A673 (cell line): Measurements from ENCODE around the gene WNT3. TPM values are rescaled to one million over a fixed set of nuclear protein-coding genes. Genes with fewer than 3 reads are reported as not detected.
"Not testable (repeated sequence)": the region's sequence is repeated elsewhere in the genome, so short reads cannot be mapped to it uniquely, and the experiment has no call there.

Experiments
- BruUV-seq: library from RNA; stranded (reverse); fragments of 400-500 nt; replicated peaks from 2 replicates; lab custom pipeline; 2021; lab: Mats Ljungman, UMichigan
- CTCF ChIA-PET: fragments of 300-600 bp; sonication (Branson Sonifier 250); formaldehyde crosslinking; loops from one replicate; lab custom pipeline; 2022; ENCODE audit warnings: antibody characterized with exemption; lab: Charles Lee
- POLR2A ChIA-PET: fragments of 300-600 bp; sonication (Branson Sonifier 250); formaldehyde crosslinking; loops from one replicate; lab custom pipeline; 2022; ENCODE audit warnings: antibody characterized with exemption; ENCODE audit not compliant: low non-redundant PET; lab: Charles Lee
- DNase-seq: peaks from one replicate; pipeline ENCODE4 v3.0.0-alpha.2; 2015; ENCODE audit warnings: low spot score
- H3K27ac ChIP-seq: fragments of 200-600 bp; sonication (generic); 2 replicates; pipeline ENCODE4 v1.5.1; 2016; ENCODE audit warnings: mixed run types, low read depth, mild to moderate bottlenecking, mixed read lengths, antibody characterized with exemption, low read length; ENCODE audit not compliant: poor library complexity, severe bottlenecking
- H3K27me3 ChIP-seq: fragments of 200-600 bp; sonication (generic); replicated peaks from 2 replicates; pipeline ENCODE4 v1.6.1; 2017; ENCODE audit warnings: mixed run types, low read depth, mild to moderate bottlenecking, mixed read lengths, antibody characterized with exemption, low read length; ENCODE audit not compliant: insufficient read depth, poor library complexity
- H3K36me3 ChIP-seq: fragments of 200-600 bp; sonication (generic); 2 replicates; pipeline ENCODE4 v1.6.1; 2016; ENCODE audit warnings: mixed run types, mild to moderate bottlenecking, mixed read lengths, antibody characterized with exemption, low read length; ENCODE audit not compliant: insufficient read depth, poor library complexity, severe bottlenecking
- H3K4me1 ChIP-seq: fragments of 200-600 bp; sonication (generic); 2 replicates; pipeline ENCODE4 v1.6.1; 2017; ENCODE audit warnings: mixed run types, mild to moderate bottlenecking, mixed read lengths, antibody characterized with exemption, low read length; ENCODE audit not compliant: insufficient read depth, poor library complexity, severe bottlenecking
- H3K4me3 ChIP-seq: fragments of 200-600 bp; sonication (generic); 2 replicates; pipeline ENCODE4 v1.5.1; 2016; ENCODE audit warnings: low read depth, mixed run types, mild to moderate bottlenecking, mixed read lengths, low read length; ENCODE audit not compliant: poor library complexity, severe bottlenecking
- H3K9me3 ChIP-seq: fragments of 200-600 bp; sonication (generic); 2 replicates; pipeline ENCODE4 v1.6.1; 2016; ENCODE audit warnings: mixed run types, low read depth, mild to moderate bottlenecking, mixed read lengths, antibody characterized with exemption, low read length; ENCODE audit not compliant: poor library complexity, severe bottlenecking
- EZH2 ChIP-seq: fragments of 200-600 bp; sonication (generic); IDR thresholded peaks from 2 replicates; pipeline ENCODE4 v1.6.1; 2017; ENCODE audit warnings: borderline replicate concordance, low read depth, mild to moderate bottlenecking, mixed read lengths, antibody characterized with exemption, low read length; ENCODE audit not compliant: poor library complexity, severe bottlenecking
- intact Hi-C: fragments of 100-400 bp; cut with micrococcal nuclease; formaldehyde crosslinking; loops from one replicate; pipeline ENCODE4 v1.10.0; 2022; ENCODE audit not compliant: unreplicated experiment
- total RNA-seq: library from RNA; stranded (reverse); gene quantifications from 2 replicates; pipeline ENCODE4 v1.2.3, GENCODE V29; 2021
- TF ChIP-seq, protein P1 (sequence below): fragments of 300-800, 200-600 bp; sonication (generic); conservative IDR thresholded peaks from 2 replicates; pipeline ENCODE4 v1.5.1; 2017; ENCODE audit warnings: low read depth, mild to moderate bottlenecking, antibody characterized with exemption, low read length, moderate library complexity, mixed read lengths

WNT3 gene
- total RNA-seq, 1 experiment from 2014 or later, result 1.3 TPM

DNA sequence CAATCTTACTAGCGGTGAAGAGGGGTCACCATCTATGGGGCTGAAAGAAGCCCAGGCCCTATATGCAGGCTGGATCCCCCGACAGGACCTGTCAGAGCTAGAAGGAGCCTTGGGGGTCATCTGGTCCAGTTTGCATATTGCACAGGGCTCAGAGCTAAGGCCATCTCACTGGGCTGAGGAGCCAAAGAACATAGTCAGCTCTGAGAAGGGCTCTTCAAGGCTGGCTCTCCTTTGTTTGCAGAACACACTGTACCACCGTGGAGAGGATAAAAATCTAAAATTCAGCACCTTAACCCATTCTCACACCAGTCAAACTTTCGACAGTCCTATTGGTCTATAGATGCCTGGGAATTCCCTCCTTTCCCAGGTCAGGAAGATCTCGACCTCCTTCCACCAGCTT lies 24.2 kb downstream of the WNT3 start:
- no peak overlapping the region for H3K4me3 ChIP-seq
- no peaks in the 10 kb centered on the region for H3K36me3 ChIP-seq
- CTCF ChIA-PET, result no interaction called here
- POLR2A ChIA-PET, result no interaction called here
- no peaks in the 10 kb centered on the region for H3K9me3 ChIP-seq
- no peak for TF ChIP-seq EZH2
- TF ChIP-seq, protein P1, sequence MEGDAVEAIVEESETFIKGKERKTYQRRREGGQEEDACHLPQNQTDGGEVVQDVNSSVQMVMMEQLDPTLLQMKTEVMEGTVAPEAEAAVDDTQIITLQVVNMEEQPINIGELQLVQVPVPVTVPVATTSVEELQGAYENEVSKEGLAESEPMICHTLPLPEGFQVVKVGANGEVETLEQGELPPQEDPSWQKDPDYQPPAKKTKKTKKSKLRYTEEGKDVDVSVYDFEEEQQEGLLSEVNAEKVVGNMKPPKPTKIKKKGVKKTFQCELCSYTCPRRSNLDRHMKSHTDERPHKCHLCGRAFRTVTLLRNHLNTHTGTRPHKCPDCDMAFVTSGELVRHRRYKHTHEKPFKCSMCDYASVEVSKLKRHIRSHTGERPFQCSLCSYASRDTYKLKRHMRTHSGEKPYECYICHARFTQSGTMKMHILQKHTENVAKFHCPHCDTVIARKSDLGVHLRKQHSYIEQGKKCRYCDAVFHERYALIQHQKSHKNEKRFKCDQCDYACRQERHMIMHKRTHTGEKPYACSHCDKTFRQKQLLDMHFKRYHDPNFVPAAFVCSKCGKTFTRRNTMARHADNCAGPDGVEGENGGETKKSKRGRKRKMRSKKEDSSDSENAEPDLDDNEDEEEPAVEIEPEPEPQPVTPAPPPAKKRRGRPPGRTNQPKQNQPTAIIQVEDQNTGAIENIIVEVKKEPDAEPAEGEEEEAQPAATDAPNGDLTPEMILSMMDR, result no peak
- no peaks in the 10 kb centered on the region for H3K4me1 ChIP-seq
- intact Hi-C loops, result no loop called here
- no peaks in the 10 kb centered on the region for H3K27me3 ChIP-seq
- no TSS peak for BruUV-seq
- no peak overlapping the region for H3K27ac ChIP-seq
- DNase-seq, result no peak

DNA sequence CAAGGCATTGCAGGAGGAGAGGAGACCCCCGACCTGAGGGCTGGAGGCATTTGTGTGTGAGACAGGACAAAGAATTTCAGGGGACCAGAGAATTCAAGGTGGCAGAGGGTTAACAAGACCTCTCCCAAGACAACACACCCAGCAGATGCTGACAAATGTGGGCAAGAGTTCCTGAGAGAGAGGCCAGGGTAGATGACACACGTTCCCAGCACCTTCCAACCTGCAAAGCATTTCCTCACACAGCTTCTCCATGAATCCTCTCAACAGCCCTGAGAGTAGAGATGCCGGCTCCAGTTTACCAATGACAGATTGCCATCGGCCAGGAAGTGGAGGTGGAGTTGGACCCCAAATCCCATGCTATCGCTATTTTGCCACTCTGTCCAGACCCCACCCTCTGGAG lies 25.0 kb downstream of the WNT3 start:
- no peaks in the 10 kb centered on the region for H3K36me3 ChIP-seq
- no peak for DNase-seq
- H3K4me1 ChIP-seq, result no peaks in the 10 kb centered on the region
- no peak for TF ChIP-seq EZH2
- TF ChIP-seq, protein P1, result no peak
- H3K27ac ChIP-seq, result no peak overlapping the region
- intact Hi-C loops, result no loop called here
- BruUV-seq, result no TSS peak
- H3K4me3 ChIP-seq, result no peak overlapping the region
- no peaks in the 10 kb centered on the region for H3K9me3 ChIP-seq
- ChIA-PET POLR2A (no interaction called here), CTCF (no interaction called here)
- no peaks in the 10 kb centered on the region for H3K27me3 ChIP-seq

DNA sequence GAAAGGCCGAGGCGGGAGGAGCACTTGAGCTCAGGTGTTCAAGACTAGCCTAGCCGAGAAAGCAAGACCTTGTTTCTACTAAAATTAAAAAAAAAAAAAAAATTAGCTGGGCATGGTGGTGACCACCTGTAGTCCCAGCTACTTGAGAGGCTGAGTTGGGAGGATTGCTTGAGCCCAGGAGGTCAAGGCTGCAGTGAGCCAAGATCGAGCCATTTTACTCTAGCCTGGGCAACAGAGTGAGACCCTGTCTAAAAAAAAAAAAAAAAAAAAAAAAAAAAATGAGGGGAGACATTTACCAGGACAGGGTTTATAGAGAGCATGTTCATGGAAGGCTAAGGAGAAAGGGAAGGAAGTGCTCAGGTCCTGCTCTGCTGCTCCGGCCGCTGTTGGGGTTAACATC lies 25.5 kb downstream of the WNT3 start:
- POLR2A ChIA-PET, DNase-seq, H3K27ac ChIP-seq, H3K36me3 ChIP-seq, H3K9me3 ChIP-seq, H3K4me3 ChIP-seq, BruUV-seq, intact Hi-C loops, H3K27me3 ChIP-seq, H3K4me1 ChIP-seq, CTCF ChIA-PET: not testable (repeated sequence)

DNA sequence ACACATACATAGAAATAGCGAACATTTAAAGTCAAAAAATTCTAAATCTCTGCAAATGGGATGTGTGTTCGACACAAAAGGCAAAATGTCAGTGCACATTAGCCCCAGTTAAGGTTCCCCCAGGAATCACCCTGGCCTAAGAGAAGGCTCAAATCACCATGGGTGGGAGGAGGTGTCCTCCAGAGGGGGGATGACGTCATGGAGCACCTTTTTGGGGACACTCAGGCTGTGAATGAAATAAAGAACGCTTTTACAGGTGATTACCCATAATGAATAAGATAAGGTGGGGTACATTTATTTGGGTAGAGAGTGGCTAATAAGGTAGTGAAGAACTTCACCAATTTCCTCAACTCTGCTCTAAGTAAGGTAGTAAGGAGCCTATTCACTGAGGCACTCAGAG lies 26.4 kb downstream of the WNT3 start:
- no peak for TF ChIP-seq EZH2
- TF ChIP-seq, protein P1, result no peak
- Histone ChIP-seq H3K27me3 (no peaks in the 10 kb centered on the region), H3K27ac (no peak overlapping the region), H3K9me3 (no peaks in the 10 kb centered on the region), H3K36me3 (no peaks in the 10 kb centered on the region), H3K4me3 (no peak overlapping the region), H3K4me1 (no peaks in the 10 kb centered on the region)
- intact Hi-C loops, result no loop called here
- BruUV-seq, result no TSS peak
- DNase-seq, result no peak
- POLR2A ChIA-PET, result no interaction called here
- CTCF ChIA-PET, result no interaction called here
